AG04450 (cell line): Measurements from ENCODE around the gene FHIP1A. TPM values are rescaled to one million over a fixed set of nuclear protein-coding genes. Genes with fewer than 3 reads are reported as not detected.
"Not testable (repeated sequence)": the region's sequence is repeated elsewhere in the genome, so short reads cannot be mapped to it uniquely, and the experiment has no call there.

Experiments used
- CTCF ChIA-PET: fragments of 300-600, 350-600 bp; formaldehyde crosslinking; extraction: SDS; loops from one replicate; lab custom pipeline; 2022; ENCODE audit warnings: antibody characterized with exemption, inconsistent platforms; lab: Charles Lee
- POLR2A ChIA-PET: fragments of 350-600 bp; formaldehyde crosslinking; extraction: SDS; loops from one replicate; lab custom pipeline; 2021; ENCODE audit warnings: antibody characterized with exemption, inconsistent platforms; lab: Yijun Ruan, JAX
- DNase-seq: peaks from one replicate; pipeline ENCODE4 v3.0.0-alpha.2; 2011; ENCODE audit warnings: low read depth, low spot score
- H3K27ac ChIP-seq: one replicate; pipeline ENCODE4 v1.5.1; 2012; ENCODE audit warnings: low read depth, low read length, control low read depth
- H3K27me3 ChIP-seq: one replicate; pipeline ENCODE4 v1.6.0; 2012; ENCODE audit warnings: low read length; ENCODE audit not compliant: control insufficient read depth, insufficient read depth
- H3K4me3 ChIP-seq: 2 replicates; pipeline ENCODE4 v1.5.1; 2011; ENCODE audit warnings: mild to moderate bottlenecking, low read depth, low read length, control low read depth
- H3K9me3 ChIP-seq: 2 replicates; pipeline ENCODE4 v1.5.1; 2012; ENCODE audit warnings: low read length; ENCODE audit not compliant: control insufficient read depth, insufficient read depth
- polyA plus RNA-seq: library from polyadenylated mRNA; depleted of rRNA; stranded (reverse); fragments of >200 nt; gene quantifications from 2 replicates; pipeline ENCODE4 v1.2.3, GENCODE V29; 2011
- TF ChIP-seq, protein P1 (sequence below): IDR thresholded peaks from 2 replicates; pipeline ENCODE4 v1.5.1; 2011; ENCODE audit warnings: low read depth, low read length, control low read depth, inconsistent platforms

Gene FHIP1A
- polyA plus RNA-seq, 1 experiment: not detected

DNA sequence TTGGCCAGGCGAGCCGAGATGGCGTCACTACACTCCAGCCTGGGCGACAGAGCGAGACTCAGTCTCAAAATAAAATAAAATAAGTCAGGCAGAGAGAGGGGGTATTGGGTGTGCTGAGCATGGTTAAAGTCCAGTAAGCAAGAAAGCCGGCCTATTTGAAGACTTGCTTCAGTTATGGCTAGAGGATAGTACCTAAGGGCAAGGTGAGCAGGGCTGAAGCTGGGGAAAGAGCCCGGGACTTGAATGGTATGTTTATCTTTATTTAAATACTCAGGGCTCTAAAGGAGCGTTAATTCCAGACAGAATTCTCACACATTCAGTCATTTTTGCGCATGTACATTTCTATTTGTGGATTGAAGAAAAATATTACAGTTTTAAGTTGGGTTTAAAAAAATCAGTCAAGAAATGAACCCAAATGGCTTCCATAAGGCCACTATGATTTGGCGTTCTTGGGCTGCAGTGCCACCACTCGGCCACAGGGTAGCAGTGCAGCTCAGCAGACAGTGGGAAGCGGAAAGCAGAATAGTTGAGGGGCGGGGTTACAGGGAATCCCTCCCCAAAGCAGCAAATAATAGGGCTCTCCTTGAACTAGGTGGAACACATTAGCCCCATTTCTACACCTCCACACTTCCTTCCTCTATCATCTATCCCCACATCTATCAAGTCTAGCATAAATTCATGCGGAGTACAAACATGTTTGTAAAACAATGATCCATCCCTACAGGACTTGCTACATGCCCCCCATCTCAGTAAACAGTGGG lies 46.4 kb upstream of the FHIP1A start:
- H3K27me3 ChIP-seq: peaks cover 3% of the 10 kb centered on the region
- peak; percentile 59 for DNase-seq
- H3K27ac ChIP-seq: no peak overlapping the region
- no peaks in the 10 kb centered on the region for H3K9me3 ChIP-seq
- ChIA-PET POLR2A (no interaction called here), CTCF (interaction anchor here (0.5 to 2.3 kb wide), 6 partner anchors 123 to 1005 kb away, joined by 3 to 11 read pairs (median 3); no protein-coding TSS in a partner anchor)
- H3K4me3 ChIP-seq: no peak overlapping the region
- TF ChIP-seq, protein P1, sequence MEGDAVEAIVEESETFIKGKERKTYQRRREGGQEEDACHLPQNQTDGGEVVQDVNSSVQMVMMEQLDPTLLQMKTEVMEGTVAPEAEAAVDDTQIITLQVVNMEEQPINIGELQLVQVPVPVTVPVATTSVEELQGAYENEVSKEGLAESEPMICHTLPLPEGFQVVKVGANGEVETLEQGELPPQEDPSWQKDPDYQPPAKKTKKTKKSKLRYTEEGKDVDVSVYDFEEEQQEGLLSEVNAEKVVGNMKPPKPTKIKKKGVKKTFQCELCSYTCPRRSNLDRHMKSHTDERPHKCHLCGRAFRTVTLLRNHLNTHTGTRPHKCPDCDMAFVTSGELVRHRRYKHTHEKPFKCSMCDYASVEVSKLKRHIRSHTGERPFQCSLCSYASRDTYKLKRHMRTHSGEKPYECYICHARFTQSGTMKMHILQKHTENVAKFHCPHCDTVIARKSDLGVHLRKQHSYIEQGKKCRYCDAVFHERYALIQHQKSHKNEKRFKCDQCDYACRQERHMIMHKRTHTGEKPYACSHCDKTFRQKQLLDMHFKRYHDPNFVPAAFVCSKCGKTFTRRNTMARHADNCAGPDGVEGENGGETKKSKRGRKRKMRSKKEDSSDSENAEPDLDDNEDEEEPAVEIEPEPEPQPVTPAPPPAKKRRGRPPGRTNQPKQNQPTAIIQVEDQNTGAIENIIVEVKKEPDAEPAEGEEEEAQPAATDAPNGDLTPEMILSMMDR: peak; percentile 99

DNA sequence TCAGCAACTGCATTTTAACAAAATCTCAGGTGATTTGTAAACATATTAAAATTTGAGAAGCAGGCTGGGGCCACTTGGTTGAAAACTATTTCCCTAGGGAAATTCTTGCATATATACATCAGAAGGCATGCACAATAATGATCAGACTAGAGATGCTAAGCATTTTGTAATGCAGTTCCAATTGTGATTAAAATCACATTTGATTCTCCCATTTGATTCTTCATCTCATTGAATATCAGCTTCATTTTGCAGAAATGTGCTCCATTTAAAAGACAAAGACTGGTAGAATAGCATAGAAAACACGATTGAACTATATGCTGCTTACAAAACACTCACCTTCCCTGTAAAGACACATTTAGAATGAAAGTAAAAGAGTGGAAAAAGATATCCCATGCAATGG lies 32.4 kb upstream of the FHIP1A start:
- no peak for DNase-seq
- H3K4me3 ChIP-seq: no peak overlapping the region
- no peaks in the 10 kb centered on the region for H3K27me3 ChIP-seq
- ChIA-PET CTCF (no interaction called here), POLR2A (no interaction called here)
- TF ChIP-seq, protein P1: no peak
- no peaks in the 10 kb centered on the region for H3K9me3 ChIP-seq
- H3K27ac ChIP-seq: no peak overlapping the region

DNA sequence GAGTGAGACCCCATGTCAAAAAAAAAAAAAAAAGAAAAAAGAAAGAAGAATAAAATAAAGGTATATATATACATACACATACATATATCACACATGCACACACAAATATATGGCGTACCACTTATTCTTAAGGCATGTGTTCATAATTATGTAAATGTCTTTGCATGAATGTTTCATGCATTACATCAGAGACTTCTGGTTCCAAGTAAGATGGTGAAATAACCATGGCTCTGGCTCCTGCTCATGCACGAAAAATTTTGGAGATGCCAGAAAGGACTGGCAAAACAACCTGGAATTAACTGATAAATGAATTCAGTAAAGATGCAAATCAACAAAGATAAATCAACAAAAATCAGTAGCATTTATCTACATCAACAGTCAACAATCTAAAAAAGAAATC lies 19.7 kb upstream of the FHIP1A start:
- TF ChIP-seq, protein P1: no peak
- Histone ChIP-seq H3K27me3 (no peaks in the 10 kb centered on the region), H3K27ac (no peak overlapping the region), H3K9me3 (no peaks in the 10 kb centered on the region; the same call in 1 of the 2 replicates), H3K4me3 (no peak overlapping the region)
- DNase-seq: no peak
- ChIA-PET CTCF (no interaction called here), POLR2A (no interaction called here)

DNA sequence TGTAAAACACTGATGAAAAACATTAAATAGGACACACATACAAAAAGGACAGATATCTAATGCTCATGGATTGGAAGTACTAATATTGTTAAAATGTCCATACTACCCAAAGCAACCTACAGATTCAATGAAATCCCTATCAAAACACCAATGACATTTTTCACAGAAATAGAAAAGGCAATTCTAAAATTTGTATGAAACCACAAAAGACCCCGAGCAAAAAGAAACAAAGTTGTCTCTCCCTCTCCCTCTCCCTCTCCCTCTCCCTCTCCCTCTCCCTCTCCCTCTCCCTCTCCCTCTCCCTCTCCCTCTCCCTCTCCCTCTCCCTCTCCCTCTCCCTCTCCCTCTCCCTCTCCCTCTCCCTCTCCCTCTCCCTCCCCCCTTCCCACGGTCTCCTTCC lies 19.2 kb upstream of the FHIP1A start:
- POLR2A ChIA-PET, DNase-seq, H3K27ac ChIP-seq, H3K27me3 ChIP-seq, H3K9me3 ChIP-seq, H3K4me3 ChIP-seq, CTCF ChIA-PET: not testable (repeated sequence)

DNA sequence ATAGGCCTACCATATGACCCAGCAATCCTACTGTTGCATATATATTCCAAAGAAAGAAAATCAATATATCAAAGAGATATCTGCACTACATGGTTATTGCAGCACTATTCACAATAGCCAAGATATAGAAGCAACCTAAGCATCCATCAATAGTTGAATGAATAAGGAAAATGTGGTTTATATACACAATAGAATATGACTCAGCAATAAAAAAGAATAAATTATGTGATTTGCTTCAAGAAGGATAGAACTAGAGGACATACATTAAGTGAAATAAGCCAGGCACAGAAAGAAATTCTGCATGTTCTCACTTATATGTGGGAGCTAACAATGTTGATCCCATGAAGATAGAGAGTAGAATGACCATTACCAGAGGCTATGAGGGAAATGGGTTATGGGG lies 13.1 kb upstream of the FHIP1A start:
- POLR2A ChIA-PET: no interaction called here
- no peaks in the 10 kb centered on the region for H3K27me3 ChIP-seq
- no peaks in the 10 kb centered on the region; the same call in 1 of the 2 replicates for H3K9me3 ChIP-seq
- no peak overlapping the region for H3K4me3 ChIP-seq
- CTCF ChIA-PET: interaction anchor here (0.5 kb wide), 1 partner anchor 73 kb away, joined by 3 read pairs; no protein-coding TSS in a partner anchor
- H3K27ac ChIP-seq: no peak overlapping the region
- no peak for DNase-seq
- TF ChIP-seq, protein P1: no peak
